ENCODE measurements around the gene C3orf18. TPM values are rescaled to one million over a fixed set of nuclear protein-coding genes. Genes with fewer than 3 reads are reported as not detected.

Gene C3orf18
- polyA plus RNA-seq, 4 donors: 15.4 to 21.3 (median 19.4) TPM

DNA sequence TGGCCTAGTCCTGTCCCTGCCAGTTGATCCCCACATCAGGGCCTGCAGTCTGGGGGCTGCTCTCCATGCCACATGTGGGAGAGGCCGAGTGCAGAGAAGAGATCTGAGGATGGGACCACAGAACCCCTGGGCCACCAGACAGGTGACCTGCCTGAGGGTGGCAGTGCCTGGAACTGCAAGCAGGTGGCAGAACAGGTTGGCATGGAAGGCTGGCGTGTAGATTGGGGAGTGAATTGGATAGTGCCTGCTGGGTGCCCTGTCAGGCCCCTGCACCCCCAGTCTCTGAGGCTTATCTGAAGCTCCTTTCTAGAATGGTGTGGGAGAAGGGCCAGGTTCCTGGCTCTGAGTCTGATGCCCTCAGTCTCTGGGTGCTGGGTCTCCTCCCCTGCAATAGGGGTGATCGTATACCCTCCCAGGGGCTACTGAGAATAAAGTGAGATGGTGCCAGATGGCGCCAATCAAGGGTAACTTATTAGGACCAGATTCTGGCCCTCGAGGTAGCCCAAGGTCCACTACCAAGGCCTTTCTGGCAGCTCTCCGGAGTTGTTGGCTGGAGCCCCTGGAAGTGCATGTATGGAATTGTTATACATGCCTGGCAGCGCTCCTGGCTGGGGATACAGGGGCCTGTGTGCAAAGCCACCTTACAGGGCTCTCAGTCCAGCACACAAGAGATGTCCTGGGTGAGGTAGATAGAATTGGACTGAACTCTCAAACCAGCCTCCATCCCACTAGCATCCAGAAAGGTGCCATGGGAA lies 15.7 kb downstream of the C3orf18 start:
- no peak for DNase-seq (ENCODE audit: low read depth in 4 of 4, low spot score in 3 of 4)

- DNase-seq (ENCODE audit: low read depth in 4 of 4, low spot score in 3 of 4): no peak
Measured at GRCh38 chr3:50551054-50551659, 16.4 kb downstream of the C3orf18 start.

GRCh38 chr3:50550079-50550736 lies 17.3 kb downstream of the C3orf18 start:
- peak in 1 of 4 donors; percentile 34 for DNase-seq (ENCODE audit: low read depth in 4 of 4, low spot score in 3 of 4)

- DNase-seq (ENCODE audit: low read depth in 4 of 4, low spot score in 3 of 4): no peak
Measured at GRCh38 chr3:50549226-50549625, 18.3 kb downstream of the C3orf18 start.

GRCh38 chr3:50545781-50546180 lies 21.8 kb downstream of the C3orf18 start:
- no peak for DNase-seq (ENCODE audit: low read depth in 4 of 4, low spot score in 3 of 4)

DNA sequence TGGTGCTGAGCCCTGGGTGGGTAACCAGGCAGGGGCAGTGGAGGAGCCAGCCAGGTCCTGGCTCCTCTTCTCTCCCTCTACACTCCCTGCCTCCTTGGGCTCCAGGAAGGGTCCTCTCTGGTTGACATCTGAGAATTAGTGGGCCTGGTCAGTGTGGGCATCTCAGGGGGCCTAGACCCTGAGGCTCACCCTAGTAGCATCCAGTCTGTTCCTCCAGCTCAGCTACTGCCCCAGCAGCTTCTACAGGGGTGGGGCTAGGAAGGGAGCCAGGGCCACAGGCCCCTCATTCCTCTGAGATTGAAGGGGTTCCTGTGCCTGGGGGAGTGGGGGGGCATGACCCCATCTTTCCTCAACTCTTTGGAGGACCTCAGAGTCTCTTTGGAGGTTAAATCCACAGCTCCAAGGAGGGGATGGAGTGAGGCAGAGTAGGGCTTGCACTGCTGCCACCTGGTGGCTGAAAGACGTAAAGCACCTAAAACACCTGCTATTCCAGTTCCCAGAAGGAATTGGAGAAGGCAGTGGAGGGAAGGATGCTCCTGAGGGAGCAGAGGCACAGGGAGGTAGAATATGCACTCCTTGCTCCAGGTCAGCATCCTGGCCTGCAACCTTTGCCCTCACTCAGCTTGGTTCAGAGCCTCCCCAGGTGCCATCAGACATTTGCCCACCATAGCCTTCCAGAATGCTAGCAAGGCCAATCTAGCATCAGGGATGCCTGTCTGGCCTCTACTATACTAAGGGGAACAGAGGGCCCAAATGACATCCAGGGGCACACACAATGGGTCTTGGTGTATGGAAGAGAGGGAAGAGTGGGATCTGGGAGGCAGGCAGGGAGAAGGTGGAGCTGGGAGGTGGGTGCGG lies 25.1 kb downstream of the C3orf18 start:
- DNase-seq (ENCODE audit: low read depth in 4 of 4, low spot score in 3 of 4): peak in 2 of 4 donors; percentile 59 to 64

DNA sequence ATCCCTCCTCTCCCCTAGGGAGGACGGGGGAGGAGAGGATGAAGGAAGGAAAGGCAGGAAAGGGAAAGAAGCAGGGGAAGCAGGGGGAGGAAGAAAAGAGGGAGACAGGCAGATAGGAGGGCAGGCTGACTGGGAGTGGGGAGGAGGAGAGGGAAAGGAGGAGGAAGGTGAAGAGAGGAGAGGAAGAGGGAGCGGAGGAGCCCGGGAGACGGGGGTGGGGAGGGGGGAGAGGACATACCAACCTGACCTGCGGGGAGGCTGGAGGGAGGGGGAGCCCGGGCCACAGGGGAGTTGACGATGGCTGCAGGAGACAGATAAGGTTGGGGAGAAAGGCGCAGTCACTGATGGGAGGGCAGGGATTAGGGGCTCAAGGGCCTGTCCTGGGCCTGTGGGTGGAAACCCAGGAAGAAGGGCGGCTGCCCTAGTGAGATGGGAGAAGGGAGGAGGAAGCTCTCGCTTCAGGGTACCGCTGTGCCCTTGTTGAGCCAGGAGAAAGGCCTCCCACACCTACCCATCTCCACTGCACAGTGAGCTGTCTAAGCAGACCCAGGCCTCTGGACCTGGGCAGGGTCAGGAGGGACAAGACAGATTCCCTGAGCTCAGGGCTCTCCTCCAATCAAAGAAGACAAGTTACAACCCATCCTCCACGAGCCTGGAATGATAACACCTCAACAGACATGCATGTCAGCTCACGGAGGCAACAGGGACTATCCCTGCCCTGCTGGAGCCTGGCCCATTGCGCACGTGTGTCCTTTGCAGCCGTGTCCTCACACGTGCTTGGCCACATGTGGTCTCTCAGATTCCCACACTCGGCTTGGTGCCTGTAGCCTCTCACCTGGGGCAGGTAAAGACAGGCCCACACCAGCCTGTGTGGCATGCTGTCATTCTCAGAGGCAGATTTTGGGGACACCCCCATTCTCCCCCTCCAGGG lies 27.9 kb downstream of the C3orf18 start:
- DNase-seq (ENCODE audit: low read depth in 4 of 4, low spot score in 3 of 4): no peak

DNA sequence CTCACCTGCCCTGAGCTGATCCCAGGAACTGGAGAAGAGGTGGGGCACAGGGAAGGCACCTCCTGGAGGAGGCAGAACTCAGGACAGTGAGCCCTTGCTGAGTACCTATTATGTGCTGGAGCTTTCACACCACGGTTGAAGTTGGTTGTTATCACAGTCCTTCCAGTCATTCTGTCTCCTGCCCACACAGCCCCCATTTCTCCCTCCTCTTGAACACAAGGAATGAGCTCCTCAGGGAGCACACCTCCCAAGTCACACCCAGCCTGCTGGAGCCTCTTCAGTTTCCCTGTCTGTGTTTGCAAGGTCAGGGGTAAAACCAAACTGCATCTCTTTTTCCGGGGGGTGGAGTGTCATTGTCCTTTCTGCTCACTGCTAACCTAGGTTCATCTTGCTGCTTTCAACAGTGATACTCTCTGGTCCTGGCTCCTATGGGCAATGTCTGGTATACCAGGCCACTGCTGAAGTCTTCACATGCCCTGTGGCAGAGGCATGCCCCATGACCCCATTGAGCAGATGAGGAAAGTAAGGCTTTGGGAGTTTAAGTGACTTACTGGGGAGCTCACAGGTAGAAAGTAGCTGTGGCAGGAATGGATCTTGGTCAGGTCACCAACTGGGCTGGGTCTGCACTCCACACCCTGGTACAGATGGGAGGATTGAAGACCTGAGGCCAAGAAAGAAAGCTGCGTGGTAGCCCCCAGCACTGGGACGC lies 30.0 kb downstream of the C3orf18 start:
- no peak for DNase-seq (ENCODE audit: low read depth in 4 of 4, low spot score in 3 of 4)

DNA sequence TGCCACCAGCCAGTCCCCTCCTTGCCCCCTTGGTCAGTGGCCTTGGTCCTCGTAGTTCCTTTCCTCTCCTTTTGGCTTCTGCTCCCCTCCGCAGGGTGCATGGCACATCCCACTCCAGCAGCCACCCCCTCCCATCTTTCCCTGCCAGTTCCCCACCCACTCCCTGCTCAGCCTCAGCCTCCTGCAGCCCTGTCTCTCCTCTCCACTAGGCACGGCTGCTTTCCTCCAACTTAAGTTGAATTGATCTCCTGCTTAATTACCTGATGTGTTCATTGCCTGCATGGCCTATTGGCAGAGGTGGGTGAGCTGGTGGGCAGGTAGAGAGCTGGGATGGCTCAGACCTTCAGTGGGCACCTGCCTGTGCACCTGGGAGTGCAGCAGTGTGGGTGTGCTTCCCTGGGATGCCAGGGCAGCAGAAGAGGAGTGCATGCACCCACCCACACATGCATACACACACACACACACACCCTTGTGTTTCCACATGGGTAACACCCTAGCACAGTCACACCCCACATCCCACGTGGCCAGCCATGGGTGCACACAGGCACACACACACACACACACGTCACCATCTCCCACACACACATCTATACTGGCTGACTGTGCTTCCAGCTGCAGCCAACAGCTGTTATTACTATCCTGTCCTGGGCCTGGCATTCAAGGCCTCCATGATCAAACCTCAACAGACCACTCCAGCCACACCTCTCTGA lies 30.9 kb downstream of the C3orf18 start:
- DNase-seq (ENCODE audit: low read depth in 4 of 4, low spot score in 3 of 4): no peak

GRCh38 chr3:50534681-50535330 lies 32.7 kb downstream of the C3orf18 start:
- DNase-seq (ENCODE audit: low read depth in 4 of 4, low spot score in 3 of 4): no peak

GRCh38 chr3:50533807-50534461 lies 33.6 kb downstream of the C3orf18 start:
- DNase-seq (ENCODE audit: low read depth in 4 of 4, low spot score in 3 of 4): no peak

DNA sequence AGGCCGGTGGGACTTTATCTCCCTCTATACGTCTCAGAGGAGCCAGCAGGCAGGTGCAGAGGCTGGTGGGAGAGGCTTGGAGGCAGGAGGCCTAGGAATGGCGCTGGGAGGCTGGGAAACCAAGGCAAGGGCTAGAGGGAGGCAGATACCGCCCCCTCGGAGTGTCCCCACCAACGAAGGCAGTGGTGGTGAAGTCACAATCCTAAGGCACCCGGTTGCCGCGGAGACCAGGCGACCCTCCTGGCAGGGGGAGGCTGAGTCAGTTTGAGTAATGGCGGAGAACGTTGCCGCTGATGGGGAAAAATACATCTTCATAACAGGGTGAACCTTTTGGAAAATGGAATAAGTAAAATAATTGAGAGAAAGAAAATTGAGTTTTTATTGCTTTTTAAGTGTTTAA lies 34.2 kb downstream of the C3orf18 start:
- DNase-seq (ENCODE audit: low read depth in 4 of 4, low spot score in 3 of 4): no peak

DNA sequence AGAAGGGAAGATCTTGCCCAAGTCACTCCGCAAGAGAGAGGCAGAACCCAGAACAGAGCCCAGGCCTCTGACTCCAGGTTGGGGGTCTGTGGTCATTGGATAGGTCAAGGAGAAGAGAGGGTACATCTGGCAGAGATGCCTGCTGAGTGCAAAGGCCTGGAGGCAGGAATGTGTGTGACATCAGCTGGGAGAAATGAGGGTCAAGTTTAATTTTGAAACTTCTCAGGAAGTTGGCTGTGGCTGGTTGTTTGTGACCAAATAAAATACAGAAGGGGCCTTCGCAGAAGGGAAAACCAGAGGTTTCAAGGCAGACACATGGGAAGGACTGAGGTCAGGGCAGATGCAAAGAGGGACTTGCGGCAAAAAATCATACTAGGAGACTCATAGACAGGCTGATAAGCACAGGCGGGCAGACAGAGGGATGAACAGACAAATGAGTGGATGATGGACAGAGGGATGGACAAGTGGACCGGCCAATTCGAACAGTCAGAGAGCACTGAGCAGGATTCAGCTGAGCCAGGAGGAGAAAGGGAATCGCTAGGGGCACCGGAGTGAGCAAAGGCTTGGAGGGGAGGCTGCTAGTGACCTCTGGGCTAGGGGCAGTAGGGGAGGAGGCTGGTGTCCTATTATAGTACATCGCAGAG lies 35.4 kb downstream of the C3orf18 start:
- DNase-seq (ENCODE audit: low read depth in 4 of 4, low spot score in 3 of 4): no peak

GRCh38 chr3:50531201-50531600 lies 36.3 kb downstream of the C3orf18 start:
- DNase-seq (ENCODE audit: low read depth in 4 of 4, low spot score in 3 of 4): no peak

- DNase-seq (ENCODE audit: low read depth in 4 of 4, low spot score in 3 of 4): no peak
Measured at GRCh38 chr3:50530001-50530970, 37.3 kb downstream of the C3orf18 start.

GRCh38 chr3:50525987-50526386 lies 41.6 kb downstream of the C3orf18 start:
- no peak for DNase-seq (ENCODE audit: low read depth in 4 of 4, low spot score in 3 of 4)

All from left renal pelvis (tissue), 4 donors.